ENCODE data around the gene ITGB7. TPM values are rescaled to one million over a fixed set of nuclear protein-coding genes. Genes with fewer than 3 reads are reported as not detected.

ITGB7 gene
- total and polyA plus RNA-seq, 2 of the 4 experiments (the other 2 are of a cell fraction), result 0.18 to 0.44 TPM

- H4K91ac ChIP-seq (ENCODE audit: insufficient read depth, low read depth, low read length), result no peak overlapping the region
- TF ChIP-seq MAFK (IDR thresholded peaks at IDR 0.05; ENCODE audit: low read depth, low read length), result no peak
- TF ChIP-seq SMC3 (IDR thresholded peaks at IDR 0.05; ENCODE audit: low read depth, low read length), result no peak
- no peak for TF ChIP-seq RFX5 (IDR thresholded peaks at IDR 0.05; ENCODE audit: low read depth, low read length)
- no peak for TF ChIP-seq NFE2L2 (IDR thresholded peaks at IDR 0.05; ENCODE audit: low read depth, low read length)
- TF ChIP-seq, protein P1, sequence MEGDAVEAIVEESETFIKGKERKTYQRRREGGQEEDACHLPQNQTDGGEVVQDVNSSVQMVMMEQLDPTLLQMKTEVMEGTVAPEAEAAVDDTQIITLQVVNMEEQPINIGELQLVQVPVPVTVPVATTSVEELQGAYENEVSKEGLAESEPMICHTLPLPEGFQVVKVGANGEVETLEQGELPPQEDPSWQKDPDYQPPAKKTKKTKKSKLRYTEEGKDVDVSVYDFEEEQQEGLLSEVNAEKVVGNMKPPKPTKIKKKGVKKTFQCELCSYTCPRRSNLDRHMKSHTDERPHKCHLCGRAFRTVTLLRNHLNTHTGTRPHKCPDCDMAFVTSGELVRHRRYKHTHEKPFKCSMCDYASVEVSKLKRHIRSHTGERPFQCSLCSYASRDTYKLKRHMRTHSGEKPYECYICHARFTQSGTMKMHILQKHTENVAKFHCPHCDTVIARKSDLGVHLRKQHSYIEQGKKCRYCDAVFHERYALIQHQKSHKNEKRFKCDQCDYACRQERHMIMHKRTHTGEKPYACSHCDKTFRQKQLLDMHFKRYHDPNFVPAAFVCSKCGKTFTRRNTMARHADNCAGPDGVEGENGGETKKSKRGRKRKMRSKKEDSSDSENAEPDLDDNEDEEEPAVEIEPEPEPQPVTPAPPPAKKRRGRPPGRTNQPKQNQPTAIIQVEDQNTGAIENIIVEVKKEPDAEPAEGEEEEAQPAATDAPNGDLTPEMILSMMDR (conservative IDR thresholded peaks at IDR 0.05; ENCODE audit: low read depth, low read length), result no peak
- no peak for TF ChIP-seq RAD21 (IDR thresholded peaks at IDR 0.05; ENCODE audit: low read length)
- TF ChIP-seq CHD1 (IDR thresholded peaks at IDR 0.05; ENCODE audit: low read depth, low read length), result no peak
- no peak for TF ChIP-seq POLR2A (IDR thresholded peaks at IDR 0.05; ENCODE audit: low read depth, low read length)
- TF ChIP-seq USF2 (IDR thresholded peaks at IDR 0.05; ENCODE audit: low read depth, low read length), result no peak
- TF ChIP-seq MAZ (IDR thresholded peaks at IDR 0.05; ENCODE audit: borderline replicate concordance, low read depth, low read length), result no peak
- TF ChIP-seq CEBPB (IDR thresholded peaks at IDR 0.05; ENCODE audit: low read depth, low read length), result no peak
- TF ChIP-seq RCOR1 (IDR thresholded peaks at IDR 0.05; ENCODE audit: insufficient replicate concordance, low read length), result no peak
- no peak for TF ChIP-seq BHLHE40 (IDR thresholded peaks at IDR 0.05; ENCODE audit: low read depth, low read length)
- no peak for TF ChIP-seq MXI1 (IDR thresholded peaks at IDR 0.05; ENCODE audit: borderline replicate concordance, low read depth, low read length)
- TF ChIP-seq, protein P2, sequence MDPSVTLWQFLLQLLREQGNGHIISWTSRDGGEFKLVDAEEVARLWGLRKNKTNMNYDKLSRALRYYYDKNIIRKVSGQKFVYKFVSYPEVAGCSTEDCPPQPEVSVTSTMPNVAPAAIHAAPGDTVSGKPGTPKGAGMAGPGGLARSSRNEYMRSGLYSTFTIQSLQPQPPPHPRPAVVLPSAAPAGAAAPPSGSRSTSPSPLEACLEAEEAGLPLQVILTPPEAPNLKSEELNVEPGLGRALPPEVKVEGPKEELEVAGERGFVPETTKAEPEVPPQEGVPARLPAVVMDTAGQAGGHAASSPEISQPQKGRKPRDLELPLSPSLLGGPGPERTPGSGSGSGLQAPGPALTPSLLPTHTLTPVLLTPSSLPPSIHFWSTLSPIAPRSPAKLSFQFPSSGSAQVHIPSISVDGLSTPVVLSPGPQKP (IDR thresholded peaks at IDR 0.05; ENCODE audit: borderline replicate concordance, low read depth, low read length), result no peak
- ChIA-PET CTCF (no interaction called here), POLR2A (ENCODE audit: unreplicated experiment) (no interaction called here)
- H3K27ac ChIP-seq (ENCODE audit: insufficient read depth, low read length), result no peak overlapping the region
- H2BK20ac ChIP-seq (ENCODE audit: low read depth, low read length), result no peak overlapping the region
- H2AFZ ChIP-seq (replicated peaks; ENCODE audit: low read length, poor library complexity), result no peak overlapping the region
- no peaks in the 10 kb centered on the region for H3K9me3 ChIP-seq (ENCODE audit: control insufficient read depth, insufficient read depth, low read length)
- intact Hi-C loops (cut with micrococcal nuclease), result no loop called here
- no peaks in the 10 kb centered on the region for H3K27me3 ChIP-seq (ENCODE audit: control insufficient read depth, insufficient read depth, low read length)
- no peaks in the 10 kb centered on the region for H4K20me1 ChIP-seq (ENCODE audit: insufficient read depth, low read length)
- H3K14ac ChIP-seq (replicated peaks; ENCODE audit: low read depth, low read length), result no peak overlapping the region; the same call in 1 of the 2 replicates
- no peak overlapping the region for H2BK5ac ChIP-seq (ENCODE audit: low read depth, low read length, poor library complexity, severe bottlenecking)
- H3K18ac ChIP-seq (ENCODE audit: low read depth, low read length), result no peak overlapping the region
- no peak overlapping the region for H3K9ac ChIP-seq (ENCODE audit: low read depth, low read length)
- H3K4me3 ChIP-seq (ENCODE audit: insufficient read depth, low read depth, low read length), result no peak overlapping the region
- H3K23ac ChIP-seq (ENCODE audit: low read depth, low read length), result no peak overlapping the region
- dilution Hi-C loops (cut with HindIII; ENCODE audit: low sequenced_read_pairs, unreplicated experiment), result no loop called here
- no peak overlapping the region for H3K4ac ChIP-seq (ENCODE audit: low read depth, low read length)
- BruUV-seq (replicated peaks), result no TSS peak
- 83% methylated on average over 6 of the region's 14 CpGs; no CpG with 5 or more reads in 1 of the 2 experiments for WGBS, 2 experiments (ENCODE audit: extremely low coverage in 2 of 2, insufficient read length in 1 of 2)
- H2BK120ac ChIP-seq (ENCODE audit: low read depth, low read length), result no peak overlapping the region
- no peak overlapping the region for H3K4me2 ChIP-seq (ENCODE audit: low read depth, low read length)
- H3K4me1 ChIP-seq (ENCODE audit: control insufficient read depth, insufficient read depth, low read length), result no peaks in the 10 kb centered on the region; the same call in 1 of the 2 replicates
- H2AK9ac ChIP-seq (replicated peaks; ENCODE audit: low read depth, low read length, poor library complexity), result no peak overlapping the region
- no peak overlapping the region for H2BK15ac ChIP-seq (ENCODE audit: low read depth, low read length)
- DNase-seq (no peak), ATAC-seq (ENCODE audit: low read depth) (no peak)
- peaks cover 23% of the 10 kb centered on the region for H3K36me3 ChIP-seq (ENCODE audit: control insufficient read depth, insufficient read depth, low read length)
- H2AK5ac ChIP-seq (ENCODE audit: low read depth, low read length), result no peak overlapping the region
- peaks cover 0 to 13% of the 10 kb centered on the region in 2 experiments; a peak in 1 of 4 replicates for H3K79me1 ChIP-seq (ENCODE audit: low read depth in 1 of 2, low read length in 2 of 2)
- H3K9me1 ChIP-seq (ENCODE audit: insufficient read depth, low read length), result peaks cover 14% of the 10 kb centered on the region
- in situ Hi-C loops (cut with MboI; ENCODE audit: low sequenced_read_pairs), result no loop called here
- no peak overlapping the region for H3K56ac ChIP-seq (ENCODE audit: extremely low read depth, insufficient read depth, low read length)
- no peak overlapping the region for H4K8ac ChIP-seq (ENCODE audit: low read depth in 2 of 2, low read length in 2 of 2)
- H4K5ac ChIP-seq (ENCODE audit: low read depth, low read length), result no peak overlapping the region
Measured at GRCh38 chr12:53191885-53192530, 15.0 kb downstream of the ITGB7 start.
